K562 (cell line): ENCODE results near the gene PATJ. TPM values are rescaled to one million over a fixed set of nuclear protein-coding genes. Genes with fewer than 3 reads are reported as not detected.

Experiments
- ATAC-seq: fragments of 200-7000 bp; cut with Tn5 transposase; 3 replicates; pipeline ENCODE4 v1.9.1; 2020; ENCODE audit warnings: moderate library complexity
- BruUV-seq: library from RNA; stranded (reverse); fragments of 400-500 nt; replicated peaks from 2 replicates; lab custom pipeline; 2021; lab: Mats Ljungman, UMichigan
- CTCF ChIA-PET: fragments of 300-600 bp; formaldehyde crosslinking; extraction: SDS; loops from one replicate; lab custom pipeline; 2021; ENCODE audit warnings: low intra/inter-chr PET ratio; lab: Yijun Ruan, JAX
- POLR2A ChIA-PET: fragments of 300-600, 350-650 bp; sonication (Branson Sonifier 250); formaldehyde crosslinking; extraction: SDS; loops from one replicate; lab custom pipeline; 2021; ENCODE audit warnings: antibody characterized with exemption, inconsistent platforms; lab: Yijun Ruan, JAX
- DNase-seq, 4 experiments: peaks; one replicate each; pipeline versions ENCODE4 v3.0.0 to v3.0.0-alpha.2; 2011 to 2018; ENCODE audit warnings: low spot score in 3 of 4, mixed read lengths in 3 of 4; ENCODE audit errors: extremely low read depth in 1 of 4
- FAIRE-seq: peaks from 2 replicates; lab custom pipeline; 2011; peaks lifted over from hg19 to GRCh38; lab: Jason Lieb, UNC
- H2AFZ ChIP-seq: 2 replicates; pipeline ENCODE4 v1.6.0; 2011; ENCODE audit warnings: low read depth, low read length, control low read depth, inconsistent platforms
- H3K27ac ChIP-seq: fragments of 200-600 bp; 3 replicates; pipeline ENCODE4 v1.8.0; 2011; ENCODE audit warnings: low read depth, mild to moderate bottlenecking, control low read depth, inconsistent platforms, low read length, moderate library complexity, mixed read lengths; ENCODE audit errors: extremely low read depth
- H3K27me3 ChIP-seq, 2 experiments: fragments of 300-600 bp in 1 of 2; 2 replicates in 1 of 2; 3 replicates in 1 of 2; pipeline versions ENCODE4 v1.6.0 to v1.8.0; 2011; ENCODE audit warnings: inconsistent platforms in 2 of 2, low read length in 2 of 2, mild to moderate bottlenecking in 1 of 2, mixed read lengths in 1 of 2, moderate library complexity in 1 of 2; ENCODE audit not compliant: control insufficient read depth in 2 of 2, insufficient read depth in 2 of 2
- H3K36me3 ChIP-seq: fragments of 300-600 bp; 3 replicates; pipeline ENCODE4 v1.8.0; 2011; ENCODE audit warnings: mild to moderate bottlenecking, low read length, inconsistent platforms; ENCODE audit not compliant: control insufficient read depth, insufficient read depth
- H3K4me1 ChIP-seq, 2 experiments: fragments of 200-600 bp in 1 of 2; replicated peaks in 1 of 2; 2 replicates in 1 of 2; 3 replicates in 1 of 2; pipeline versions ENCODE4 v1.5.1 to v1.8.0; 2011; ENCODE audit warnings: inconsistent platforms in 2 of 2, low read length in 2 of 2, mild to moderate bottlenecking in 1 of 2, mixed read lengths in 1 of 2, moderate library complexity in 1 of 2; ENCODE audit not compliant: control insufficient read depth in 2 of 2, insufficient read depth in 2 of 2
- H3K4me2 ChIP-seq: 2 replicates; pipeline ENCODE4 v1.6.1; 2011; ENCODE audit warnings: low read length, control low read depth, inconsistent platforms, mixed read lengths; ENCODE audit not compliant: insufficient read depth
- H3K4me3 ChIP-seq: fragments of 200-600 bp; sonication (generic), shearing (Covaris generic); 2 replicates; pipeline ENCODE4 v1.5.1; 2016; ENCODE audit warnings: control low read depth, inconsistent platforms
- H3K79me2 ChIP-seq: fragments of 200-600 bp; 3 replicates; pipeline ENCODE4 v1.8.0; 2011; ENCODE audit warnings: low read length, inconsistent platforms; ENCODE audit not compliant: control insufficient read depth, insufficient read depth
- H3K9ac ChIP-seq, 2 experiments: 2 replicates each; pipeline versions ENCODE4 v1.6.0 to v1.6.1; 2011; ENCODE audit warnings: low read depth in 2 of 2, low read length in 2 of 2, control low read depth in 1 of 2, inconsistent platforms in 1 of 2, mild to moderate bottlenecking in 1 of 2, mixed read lengths in 1 of 2; ENCODE audit not compliant: insufficient read depth in 1 of 2
- H3K9me1 ChIP-seq: one replicate; pipeline ENCODE4 v1.6.0; 2011; ENCODE audit warnings: inconsistent platforms, mild to moderate bottlenecking, low read length, moderate library complexity; ENCODE audit not compliant: control insufficient read depth, insufficient read depth
- H3K9me3 ChIP-seq: replicated peaks from 2 replicates; pipeline ENCODE4 v1.5.1; 2011; ENCODE audit warnings: low read depth, low read length, inconsistent platforms; ENCODE audit not compliant: control insufficient read depth, insufficient read depth
- H4K20me1 ChIP-seq: replicated peaks from 2 replicates; pipeline ENCODE4 v1.6.1; 2011; ENCODE audit warnings: low read length, inconsistent platforms, mixed read lengths; ENCODE audit not compliant: control insufficient read depth, insufficient read depth
- GABPB1 ChIP-seq: sonication (generic); formaldehyde crosslinking; IDR thresholded peaks from 2 replicates; pipeline ENCODE4 v1.8.0; 2022; ENCODE audit warnings: mild to moderate bottlenecking, missing genetic modification reagents
- RAD21 ChIP-seq, 2 experiments: fragments of 250-450 bp in 1 of 2; fragments of 450-650 bp in 1 of 2; sonication (Bioruptor Pico) in 1 of 2; formaldehyde crosslinking in 1 of 2; IDR thresholded peaks in 1 of 2; conservative IDR thresholded peaks in 1 of 2; 2 replicates each; pipeline versions ENCODE4 v1.4.0 to v1.8.0; 2020 to 2022; ENCODE audit warnings: mild to moderate bottlenecking in 2 of 2, moderate library complexity in 1 of 2
- SIRT6 ChIP-seq: IDR thresholded peaks from one replicate; pipeline ENCODE4 v1.6.1; 2012; ENCODE audit warnings: low read depth, mild to moderate bottlenecking, control low read depth, inconsistent platforms, low read length, moderate library complexity
- XRCC3 ChIP-seq: fragments of 450-650 bp; IDR thresholded peaks from 2 replicates; pipeline ENCODE4 v1.6.1; 2017; ENCODE audit warnings: mild to moderate bottlenecking, moderate library complexity
- XRCC5 ChIP-seq: fragments of 200-400 bp; formaldehyde crosslinking; IDR thresholded peaks from 2 replicates; pipeline ENCODE4 v1.6.1; 2017; ENCODE audit warnings: low read depth, mild to moderate bottlenecking, low read length
- WGBS: fragments of 100-300 bp; shearing (Covaris generic); methylation state at CpG from one replicate; pipeline ENCODE4 v1.1.6; 2016; ENCODE audit warnings: low coverage, mixed read lengths; ENCODE audit not compliant: insufficient coverage; ENCODE audit errors: missing lambda C conversion rate; 5-methylcytosine and 5-hydroxymethylcytosine counted together
- in situ Hi-C: fragments of 300-500 bp; cut with MboI; formaldehyde crosslinking; loops from 4 replicates; pipeline ENCODE4 v1.15.0; 2018; ENCODE audit warnings: inconsistent platforms, mixed read lengths
- intact Hi-C: fragments of 100-400 bp; cut with micrococcal nuclease; formaldehyde crosslinking; loops from 2 replicates; pipeline ENCODE4 v1.14.2; 2022
- polyA plus RNA-seq, 8 experiments: library from polyadenylated mRNA; depleted of rRNA in 4 of 8; stranded (reverse) in 5 of 8; unstranded in 3 of 8; fragments of >200 nt; fragmentation: Nextera tagmentation in 2 of 8; fragmentation: Illumina TruSeq in 1 of 8; extraction: Ambion mirVana in 2 of 8; extraction: Trizol in 1 of 8; gene quantifications; 2 replicates each; pipeline versions ENCODE4 v1.2.1 to v1.2.3, GENCODE V29; 2011 to 2014; ENCODE audit warnings: inconsistent platforms in 1 of 8, missing spikeins in 1 of 8
- total RNA-seq, 7 experiments: library from RNA; depleted of rRNA in 6 of 7; stranded (reverse); fragments of >200 nt in 6 of 7; fragmentation: Illumina TruSeq in 2 of 7; extraction: Trizol in 2 of 7; gene quantifications; 2 replicates each; pipeline versions ENCODE4 v1.2.1 to v1.2.3, GENCODE V29; 2011 to 2021; ENCODE audit warnings: low replicate concordance in 1 of 7
- TF ChIP-seq, protein P1 (sequence below), 3 experiments: IDR thresholded peaks in 2 of 3; conservative IDR thresholded peaks in 1 of 3; 2 replicates each; pipeline ENCODE4 v1.5.1; 2011 to 2012; ENCODE audit warnings: low read length in 3 of 3, mild to moderate bottlenecking in 3 of 3, control low read depth in 2 of 3, improper control_type of control experiment in 1 of 3, inconsistent platforms in 1 of 3, low read depth in 1 of 3, mixed read lengths in 1 of 3, moderate library complexity in 1 of 3; ENCODE audit not compliant: insufficient read depth in 2 of 3

PATJ gene
- total and polyA plus RNA-seq, 9 of the 15 experiments (the other 6 are each of a cell fraction or from before 2014, with no cell fraction given), result 0.22 TPM; not detected in 8

DNA sequence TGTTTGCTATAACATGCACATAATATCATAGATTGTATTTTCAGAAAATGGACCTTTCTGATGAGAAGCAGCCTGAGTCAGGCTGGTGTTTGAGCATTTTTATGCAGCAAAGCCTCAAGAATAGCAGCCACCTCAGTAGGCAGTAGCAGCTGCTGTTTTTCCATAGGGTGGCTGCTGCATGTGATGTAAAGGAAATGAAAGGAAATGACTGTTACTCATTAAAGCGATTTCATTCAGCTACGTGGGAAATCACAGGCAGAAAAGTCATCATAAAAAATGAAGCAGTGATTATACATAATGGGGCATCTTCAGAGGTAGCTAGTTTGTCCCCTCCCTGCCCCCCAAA is 110.4 kb downstream of the PATJ start (continued):
- TF ChIP-seq SIRT6 (no peak), GABPB1 (CRISPR knock-in tag) (no peak), XRCC5 (no peak)

DNA sequence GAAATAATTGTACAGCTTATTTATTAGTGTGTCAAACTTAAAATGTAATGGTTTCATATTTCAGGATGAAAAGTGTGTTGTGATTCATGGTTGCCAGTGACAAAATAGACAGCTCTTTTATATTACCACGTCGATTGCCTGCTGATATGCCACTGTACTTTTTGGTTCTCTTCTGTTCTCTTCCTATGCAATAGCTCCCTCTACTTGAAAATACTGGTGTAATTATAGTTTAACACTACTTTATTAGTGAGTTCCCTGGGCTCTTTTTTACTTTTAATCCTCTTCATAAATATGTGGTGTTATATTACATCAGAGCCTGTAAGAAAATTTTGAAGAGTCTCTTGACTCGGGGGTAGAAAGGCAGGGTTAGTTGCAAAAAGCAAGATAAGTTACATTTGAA is 111.3 kb downstream of the PATJ start:
- H3K27ac ChIP-seq, result no peak overlapping the region
- ChIA-PET CTCF (interaction anchor here (1.0 to 1.1 kb wide), 2 partner anchors 271 to 1005 kb away, joined by 3 to 6 read pairs; no protein-coding TSS in a partner anchor), POLR2A (no interaction called here)
- WGBS, result 0% methylated on average over 3 of the region's 3 CpGs
- no peaks in the 10 kb centered on the region for H3K36me3 ChIP-seq
- H2AFZ ChIP-seq, result no peak overlapping the region
- peaks cover 2 to 4% of the 10 kb centered on the region in 2 experiments; a peak in 3 of 5 replicates for H3K27me3 ChIP-seq
- H3K9ac ChIP-seq, result no peak overlapping the region
- DNase-seq, result peak in 1 of 4 experiments; percentile 6
- no peaks in the 10 kb centered on the region for H4K20me1 ChIP-seq
- no peak overlapping the region for H3K4me3 ChIP-seq
- BruUV-seq, result no TSS peak
- H3K79me2 ChIP-seq, result no peaks in the 10 kb centered on the region
- TF ChIP-seq RAD21 (CRISPR knock-in tag; conservative IDR thresholded peaks at IDR 0.05 in 1 of 2, IDR thresholded peaks at IDR 0.05 in 1 of 2) (peak; percentile 37 to 63), XRCC3 (no peak)
- TF ChIP-seq, protein P1, sequence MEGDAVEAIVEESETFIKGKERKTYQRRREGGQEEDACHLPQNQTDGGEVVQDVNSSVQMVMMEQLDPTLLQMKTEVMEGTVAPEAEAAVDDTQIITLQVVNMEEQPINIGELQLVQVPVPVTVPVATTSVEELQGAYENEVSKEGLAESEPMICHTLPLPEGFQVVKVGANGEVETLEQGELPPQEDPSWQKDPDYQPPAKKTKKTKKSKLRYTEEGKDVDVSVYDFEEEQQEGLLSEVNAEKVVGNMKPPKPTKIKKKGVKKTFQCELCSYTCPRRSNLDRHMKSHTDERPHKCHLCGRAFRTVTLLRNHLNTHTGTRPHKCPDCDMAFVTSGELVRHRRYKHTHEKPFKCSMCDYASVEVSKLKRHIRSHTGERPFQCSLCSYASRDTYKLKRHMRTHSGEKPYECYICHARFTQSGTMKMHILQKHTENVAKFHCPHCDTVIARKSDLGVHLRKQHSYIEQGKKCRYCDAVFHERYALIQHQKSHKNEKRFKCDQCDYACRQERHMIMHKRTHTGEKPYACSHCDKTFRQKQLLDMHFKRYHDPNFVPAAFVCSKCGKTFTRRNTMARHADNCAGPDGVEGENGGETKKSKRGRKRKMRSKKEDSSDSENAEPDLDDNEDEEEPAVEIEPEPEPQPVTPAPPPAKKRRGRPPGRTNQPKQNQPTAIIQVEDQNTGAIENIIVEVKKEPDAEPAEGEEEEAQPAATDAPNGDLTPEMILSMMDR (IDR thresholded peaks at IDR 0.05 in 2 of 3, conservative IDR thresholded peaks at IDR 0.05 in 1 of 3; ENCODE audit: insufficient read depth in 2 of 3, low read depth in 1 of 3, low read length in 3 of 3), result peak in 2 of 3 experiments; percentile 13 to 41; a peak in 2 of 6 replicates
- in situ Hi-C loops (no loop called here), intact Hi-C loops (loop anchor here (2.0 to 10.0 kb wide), 9 partner anchors 266 to 1877 kb away; no protein-coding TSS in a partner anchor)
- no peaks in the 10 kb centered on the region for H3K9me3 ChIP-seq
- FAIRE-seq, result no peak
- no peaks in the 10 kb centered on the region for H3K4me1 ChIP-seq
- H3K9me1 ChIP-seq, result no peaks in the 10 kb centered on the region
- no peak overlapping the region for H3K4me2 ChIP-seq
- ATAC-seq, result no peak
